Upper lobe of left lung (tissue), 6 donors: ENCODE data around the gene RBMS1. TPM values are rescaled to one million over a fixed set of nuclear protein-coding genes. Genes with fewer than 3 reads are reported as not detected.

ENCODE experiments used
- ATAC-seq, 2 donors: fragments of 200-7000 bp; cut with Tn5 transposase; one replicate each; pipeline ENCODE4 v1.9.1; 2022; ENCODE audit warnings: mild to moderate bottlenecking in 2 of 2, moderate library complexity in 2 of 2; ENCODE audit not compliant: low FRiP score in 2 of 2
- DNase-seq, 2 donors: peaks; one replicate each; pipeline ENCODE4 v3.0.0-alpha.2; 2019 to 2020
- H3K27ac ChIP-seq, 4 donors: fragments of 200-600 bp; sonication (generic); one replicate each; pipeline ENCODE4 v1.5.1; 2016 to 2019
- H3K27me3 ChIP-seq, 4 donors: fragments of 200-600 bp; sonication (generic); one replicate each; pipeline ENCODE4 v1.5.1; 2017 to 2019
- H3K36me3 ChIP-seq, 4 donors: fragments of 200-600 bp; sonication (generic); one replicate each; pipeline ENCODE4 v1.5.1; 2016 to 2019
- H3K4me1 ChIP-seq, 4 donors: fragments of 200-600 bp; sonication (generic); one replicate each; pipeline ENCODE4 v1.5.1; 2018 to 2019
- H3K4me3 ChIP-seq, 4 donors: fragments of 200-600 bp; sonication (generic); one replicate each; pipeline ENCODE4 v1.5.1; 2017 to 2019; ENCODE audit warnings: mild to moderate bottlenecking in 2 of 4, moderate library complexity in 1 of 4
- H3K9me3 ChIP-seq, 4 donors: fragments of 200-600 bp; sonication (generic); one replicate each; pipeline ENCODE4 v1.5.1; 2018 to 2019
- CTCF ChIP-seq, 6 experiments: fragments of 450-650 bp in 4 of 6; fragments of 200-600 bp in 2 of 6; sonication (generic) in 2 of 6; IDR thresholded peaks; one replicate each; pipeline ENCODE4 v1.5.1; 2016 to 2019; ENCODE audit warnings: antibody characterized with exemption in 6 of 6
- EP300 ChIP-seq, 4 donors: sonication (generic); formaldehyde crosslinking; IDR thresholded peaks; one replicate each; pipeline ENCODE4 v1.5.1; 2017; ENCODE audit warnings: antibody characterized with exemption in 4 of 4, control low read depth in 2 of 4
- POLR2A ChIP-seq, 4 donors: fragments of 450-650 bp; IDR thresholded peaks; one replicate each; pipeline ENCODE4 v1.5.1; 2016 to 2017; ENCODE audit warnings: antibody characterized with exemption in 4 of 4, mild to moderate bottlenecking in 2 of 4
- POLR2AphosphoS5 ChIP-seq, 2 donors: sonication (generic); formaldehyde crosslinking; IDR thresholded peaks; one replicate each; pipeline ENCODE4 v1.5.1; 2017; ENCODE audit warnings: antibody characterized with exemption in 2 of 2
- WGBS, 2 donors: methylation state at CpG; one replicate each; pipeline ENCODE4 v1.1.5; 2017 to 2018; 5-methylcytosine and 5-hydroxymethylcytosine counted together
- total RNA-seq, 6 donors: library from RNA; depleted of rRNA in 4 of 6; stranded (reverse); fragments of >200 nt in 4 of 6; gene quantifications; one replicate each; pipeline versions ENCODE4 v1.1.0 to v1.2.1, GENCODE V29; 2016 to 2021
- donor health status: DM: no; HTN: no; CAD: no; lungs with moderate emphysema.
- donor health status: DM: no; HTN: yes; CAD: no; lungs with severe emphysema.

Gene RBMS1
- total RNA-seq, 6 donors from 2014 or later = 81.3 to 125 (median 95.4) TPM

GRCh38 chr2:160363055-160363454, 130.6 kb downstream of the RBMS1 start:
- 86 to 91% methylated on average over 4 of the region's 4 CpGs for WGBS, 2 donors
- DNase-seq (no peak), ATAC-seq (no peak)
- Histone ChIP-seq H3K4me1 (peaks cover 40 to 69% (median 49%) of the 10 kb centered on the region in 4 donors), H3K27ac (peak overlapping the region in 2 of 4 donors; percentile 22 to 35), H3K36me3 (peaks cover 0 to 11% (median 4%) of the 10 kb centered on the region in 4 donors), H3K9me3 (no peaks in the 10 kb centered on the region), H3K4me3 (no peak overlapping the region), H3K27me3 (no peaks in the 10 kb centered on the region)
- TF ChIP-seq POLR2AphosphoS5 (IDR thresholded peaks at IDR 0.05) (no peak), EP300 (IDR thresholded peaks at IDR 0.05) (no peak), CTCF (IDR thresholded peaks at IDR 0.05) (no peak), POLR2A (IDR thresholded peaks at IDR 0.05) (no peak)

- Histone ChIP-seq H3K27ac (peak overlapping the region in 1 of 4 donors; percentile 35), H3K4me1 (peaks cover 35 to 64% (median 44%) of the 10 kb centered on the region in 4 donors), H3K36me3 (peaks cover 0 to 11% (median 4%) of the 10 kb centered on the region in 4 donors), H3K9me3 (no peaks in the 10 kb centered on the region), H3K4me3 (no peak overlapping the region), H3K27me3 (no peaks in the 10 kb centered on the region)
- ATAC-seq (no peak), DNase-seq (no peak)
- no peak for TF ChIP-seq POLR2A (IDR thresholded peaks at IDR 0.05)
- TF ChIP-seq CTCF (IDR thresholded peaks at IDR 0.05) = no peak
- TF ChIP-seq POLR2AphosphoS5 (IDR thresholded peaks at IDR 0.05) = no peak
- no peak for TF ChIP-seq EP300 (IDR thresholded peaks at IDR 0.05)
- 62 to 66% methylated on average over 2 of the region's 2 CpGs for WGBS, 2 donors
Measured at GRCh38 chr2:160362541-160362940, 131.1 kb downstream of the RBMS1 start.

- ATAC-seq (no peak), DNase-seq (no peak)
- Histone ChIP-seq H3K36me3 (peaks cover 0 to 11% (median 4%) of the 10 kb centered on the region in 4 donors), H3K27ac (no peak overlapping the region), H3K27me3 (no peaks in the 10 kb centered on the region), H3K4me3 (no peak overlapping the region), H3K4me1 (peaks cover 30 to 58% (median 38%) of the 10 kb centered on the region in 4 donors), H3K9me3 (no peaks in the 10 kb centered on the region)
- WGBS, 2 donors = 63 to 71% methylated on average over 4 of the region's 4 CpGs
- no peak for TF ChIP-seq CTCF (IDR thresholded peaks at IDR 0.05)
- no peak for TF ChIP-seq POLR2A (IDR thresholded peaks at IDR 0.05)
- TF ChIP-seq POLR2AphosphoS5 (IDR thresholded peaks at IDR 0.05) = no peak
- TF ChIP-seq EP300 (IDR thresholded peaks at IDR 0.05) = no peak
Measured at GRCh38 chr2:160362018-160362417, 131.6 kb downstream of the RBMS1 start.

- 88 to 90% methylated on average over 5 of the region's 5 CpGs for WGBS, 2 donors
- no peak for DNase-seq
- ATAC-seq = no peak
- H3K4me3 ChIP-seq = no peak overlapping the region
- no peaks in the 10 kb centered on the region for H3K36me3 ChIP-seq
- H3K9me3 ChIP-seq = no peaks in the 10 kb centered on the region
- no peak for TF ChIP-seq EP300 (IDR thresholded peaks at IDR 0.05)
- no peak for TF ChIP-seq POLR2A (IDR thresholded peaks at IDR 0.05)
- TF ChIP-seq CTCF (IDR thresholded peaks at IDR 0.05) = no peak
- TF ChIP-seq POLR2AphosphoS5 (IDR thresholded peaks at IDR 0.05) = no peak
- no peak overlapping the region for H3K27ac ChIP-seq
- H3K4me1 ChIP-seq = peaks cover 17 to 59% (median 28%) of the 10 kb centered on the region in 4 donors
- H3K27me3 ChIP-seq = no peaks in the 10 kb centered on the region
Measured at GRCh38 chr2:160360089-160360757, 133.4 kb downstream of the RBMS1 start.

GRCh38 chr2:160358046-160358445, 135.6 kb downstream of the RBMS1 start:
- H3K4me1 ChIP-seq = peaks cover 22 to 59% (median 26%) of the 10 kb centered on the region in 4 donors
- no peaks in the 10 kb centered on the region for H3K36me3 ChIP-seq
- no peak for ATAC-seq
- WGBS, 2 donors = 71 to 93% methylated on average over 5 of the region's 5 CpGs
- no peak overlapping the region for H3K4me3 ChIP-seq
- no peaks in the 10 kb centered on the region for H3K9me3 ChIP-seq
- no peak for DNase-seq
- no peak overlapping the region for H3K27ac ChIP-seq
- no peak for TF ChIP-seq POLR2AphosphoS5 (IDR thresholded peaks at IDR 0.05)
- no peak for TF ChIP-seq EP300 (IDR thresholded peaks at IDR 0.05)
- TF ChIP-seq CTCF (IDR thresholded peaks at IDR 0.05) = no peak
- no peak for TF ChIP-seq POLR2A (IDR thresholded peaks at IDR 0.05)
- no peaks in the 10 kb centered on the region for H3K27me3 ChIP-seq
